Testis (tissue), 3 donors: ENCODE data around the gene OR52N2. TPM values are rescaled to one million over a fixed set of nuclear protein-coding genes. Genes with fewer than 3 reads are reported as not detected.

Source experiments
- DNase-seq: peaks from one replicate; pipeline ENCODE4 v3.0.0-alpha.2; 2019
- H3K27ac ChIP-seq, 2 donors: fragments of 200-600 bp; sonication (generic); one replicate each; pipeline ENCODE4 v1.5.1; 2019
- H3K27me3 ChIP-seq: fragments of 200-600 bp; sonication (generic); one replicate; pipeline ENCODE4 v1.5.1; 2019
- H3K36me3 ChIP-seq: fragments of 200-600 bp; sonication (generic); one replicate; pipeline ENCODE4 v1.5.1; 2017; ENCODE audit warnings: low read depth; ENCODE audit errors: missing control alignments
- H3K4me1 ChIP-seq: fragments of 200-600 bp; sonication (generic); one replicate; pipeline ENCODE4 v1.5.1; 2019
- H3K4me3 ChIP-seq, 2 donors: fragments of 200-600 bp; sonication (generic); one replicate each; pipeline ENCODE4 v1.5.1; 2017 to 2019
- H3K9me3 ChIP-seq: fragments of 200-600 bp; sonication (generic); one replicate; pipeline ENCODE4 v1.5.1; 2017
- CTCF ChIP-seq, 3 experiments: fragments of 450-650 bp in 2 of 3; fragments of 200-600 bp in 1 of 3; sonication (generic) in 1 of 3; IDR thresholded peaks; one replicate each; pipeline ENCODE4 v1.5.1; 2016 to 2019; ENCODE audit warnings: antibody characterized with exemption in 3 of 3, mild to moderate bottlenecking in 2 of 3, moderate library complexity in 1 of 3
- POLR2A ChIP-seq: fragments of 450-650 bp; IDR thresholded peaks from one replicate; pipeline ENCODE4 v1.6.1; 2017; ENCODE audit warnings: antibody characterized with exemption, mild to moderate bottlenecking, moderate library complexity
- WGBS, 2 donors: methylation state at CpG; one replicate each; pipeline ENCODE4 v1.1.5; 2018; 5-methylcytosine and 5-hydroxymethylcytosine counted together
- intact Hi-C: fragments of 100-400 bp; cut with DNase I; formaldehyde crosslinking; loops from one replicate; pipeline ENCODE4 v1.15.1; 2023; ENCODE audit warnings: low total_unique reads
- polyA plus RNA-seq: library from polyadenylated mRNA; stranded (reverse); fragments of 350-450 nt; fragmentation: Illumina TruSeq; extraction: RNeasy Lipid Tissue Mini Kit (QIAGEN cat#74804); gene quantifications from one replicate; pipeline ENCODE4 v1.2.3, GENCODE V29; 2014; ENCODE audit warnings: low read depth, low replicate concordance; ENCODE audit not compliant: insufficient read depth
- total RNA-seq, 2 donors: library from RNA; depleted of rRNA; stranded (reverse); fragments of >200 nt; gene quantifications; one replicate each; pipeline ENCODE4 v1.2.3, GENCODE V29; 2016

Gene OR52N2
- total and polyA plus RNA-seq, 3 donors from 2014 or later: 0.44 TPM; not detected in 2

- Histone ChIP-seq H3K27me3 (no peaks in the 10 kb centered on the region), H3K36me3 (no peaks in the 10 kb centered on the region), H3K4me3 (no peak overlapping the region), H3K27ac (no peak overlapping the region), H3K4me1 (no peaks in the 10 kb centered on the region), H3K9me3 (no peaks in the 10 kb centered on the region)
- WGBS, 2 donors: 68 to 81% methylated on average over 1 of the region's 1 CpG
- TF ChIP-seq CTCF (IDR thresholded peaks at IDR 0.05) (no peak), POLR2A (no peak)
- no peak for DNase-seq
- intact Hi-C loops: no loop called here
Measured at GRCh38 chr11:5846701-5847100, 38.0 kb downstream of the OR52N2 start.

GRCh38 chr11:5847711-5848110 is 39.0 kb downstream of the OR52N2 start:
- Histone ChIP-seq H3K27me3 (no peaks in the 10 kb centered on the region), H3K4me3 (no peak overlapping the region), H3K4me1 (no peaks in the 10 kb centered on the region), H3K27ac (no peak overlapping the region), H3K9me3 (no peaks in the 10 kb centered on the region), H3K36me3 (no peaks in the 10 kb centered on the region)
- intact Hi-C loops: no loop called here
- no peak for TF ChIP-seq POLR2A
- no peak for TF ChIP-seq CTCF (IDR thresholded peaks at IDR 0.05)
- no peak for DNase-seq

- no peak overlapping the region for H3K27ac ChIP-seq
- TF ChIP-seq POLR2A: no peak
- TF ChIP-seq CTCF (IDR thresholded peaks at IDR 0.05): no peak
- no peak overlapping the region for H3K4me3 ChIP-seq
- intact Hi-C loops: no loop called here
- H3K27me3 ChIP-seq: no peaks in the 10 kb centered on the region
- no peaks in the 10 kb centered on the region for H3K9me3 ChIP-seq
- WGBS, 2 donors: 94 to 100% methylated on average over 1 of the region's 1 CpG
- no peak for DNase-seq
- no peaks in the 10 kb centered on the region for H3K36me3 ChIP-seq
- no peaks in the 10 kb centered on the region for H3K4me1 ChIP-seq
Measured at GRCh38 chr11:5851002-5851401, 42.3 kb downstream of the OR52N2 start.

GRCh38 chr11:5857590-5857989 is 48.9 kb downstream of the OR52N2 start, which contains the start of gene OR52E8:
Gene OR52E8, minus strand, starts transcription at chr11:5857690. Its CDS starts 0 bp downstream, at chr11:5857690.
- WGBS, 2 donors: 93 to 95% methylated on average over 3 of the region's 3 CpGs
- TF ChIP-seq CTCF (IDR thresholded peaks at IDR 0.05) (no peak), POLR2A (no peak)

GRCh38 chr11:5865826-5866225 is 57.1 kb downstream of the OR52N2 start:
- DNase-seq: no peak
- no peak overlapping the region for H3K27ac ChIP-seq
- no peaks in the 10 kb centered on the region for H3K27me3 ChIP-seq
- 90 to 93% methylated on average over 2 of the region's 2 CpGs for WGBS, 2 donors
- no peaks in the 10 kb centered on the region for H3K4me1 ChIP-seq
- TF ChIP-seq CTCF (IDR thresholded peaks at IDR 0.05) (no peak), POLR2A (no peak)
- no peaks in the 10 kb centered on the region for H3K9me3 ChIP-seq
- no peak overlapping the region for H3K4me3 ChIP-seq
- intact Hi-C loops: no loop called here
- H3K36me3 ChIP-seq: no peaks in the 10 kb centered on the region

More at GRCh38 chr11:5857590-5857989, 48.9 kb downstream of the OR52N2 start, which contains the start of gene OR52E8:
- intact Hi-C loops: no loop called here
- Histone ChIP-seq H3K27me3 (no peaks in the 10 kb centered on the region), H3K9me3 (no peaks in the 10 kb centered on the region), H3K4me3 (no peak within 1 kb of the TSS), H3K36me3 (no peaks in the 10 kb centered on the region), H3K27ac (no peak within 1 kb of the TSS), H3K4me1 (no peaks in the 10 kb centered on the region)
- no peak for DNase-seq
